NB4 (cell line): ENCODE measurements around the gene PRIMPOL.

Experiments used
- DNase-seq: peaks from one replicate; pipeline ENCODE4 v3.0.0; 2010; ENCODE audit warnings: low read depth
- H3K4me3 ChIP-seq: one replicate; pipeline ENCODE4 v1.5.1; 2011; ENCODE audit warnings: mild to moderate bottlenecking, low read depth, low read length, moderate library complexity
- CTCF ChIP-seq: IDR thresholded peaks from one replicate; pipeline ENCODE4 v1.5.1; 2012; ENCODE audit warnings: low read depth, low read length
- MAX ChIP-seq: IDR thresholded peaks from 2 replicates; pipeline ENCODE4 v1.6.1; 2011; ENCODE audit warnings: low read depth, low read length
- MYC ChIP-seq: IDR thresholded peaks from 2 replicates; pipeline ENCODE4 v1.6.1; 2011; ENCODE audit warnings: low read depth, low read length
- POLR2A ChIP-seq: IDR thresholded peaks from 2 replicates; pipeline ENCODE4 v1.6.1; 2011; ENCODE audit warnings: mild to moderate bottlenecking; ENCODE audit not compliant: insufficient read length; ENCODE audit errors: extremely low read depth

The PRIMPOL gene

DNA sequence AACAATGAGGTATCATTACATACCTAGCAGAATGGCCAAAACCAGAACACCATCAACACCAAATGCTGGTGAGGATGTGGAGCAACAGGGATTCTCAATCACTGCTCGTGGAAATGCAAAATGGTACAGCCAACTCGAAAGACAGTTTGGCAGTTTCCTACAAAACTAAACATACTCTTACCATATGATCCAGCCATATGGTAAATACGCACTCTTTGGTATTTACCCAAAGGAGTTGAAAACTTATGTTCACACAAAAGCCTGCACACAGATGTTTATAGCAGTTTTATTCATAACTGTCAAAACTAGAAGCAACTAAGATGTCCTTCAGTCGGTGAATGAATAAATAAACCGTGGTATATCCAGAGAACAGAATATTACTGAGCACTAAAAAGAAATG, 8.1 kb upstream of the PRIMPOL start:
- no peak for TF ChIP-seq CTCF
- TF ChIP-seq MYC = no peak
- TF ChIP-seq POLR2A = no peak
- no peak for TF ChIP-seq MAX
- no peak for DNase-seq
- no peak overlapping the region for H3K4me3 ChIP-seq

DNA sequence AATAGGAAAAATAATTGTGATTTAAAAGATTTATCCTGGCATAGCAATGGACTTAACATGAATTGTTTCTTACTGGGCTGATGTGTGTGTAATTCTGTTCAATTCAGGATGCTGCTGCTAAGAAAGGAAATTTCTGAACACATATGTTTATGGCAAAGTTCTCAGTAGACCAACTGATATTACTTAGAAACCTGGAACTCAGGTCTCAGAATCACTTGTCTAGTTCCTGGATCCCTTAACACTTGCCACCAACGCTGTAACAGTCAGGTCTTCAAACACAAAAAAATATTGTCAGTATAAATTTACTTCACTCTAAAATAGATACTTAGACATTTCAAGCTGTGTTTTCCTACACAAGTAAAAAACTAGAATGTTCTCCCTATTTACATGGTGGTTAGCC, 5.8 kb upstream of the PRIMPOL start:
- TF ChIP-seq POLR2A (no peak), MYC (no peak), CTCF (no peak), MAX (no peak)
- no peak for DNase-seq
- H3K4me3 ChIP-seq = no peak overlapping the region

- no peak overlapping the region for H3K4me3 ChIP-seq
- no peak for DNase-seq
- no peak for TF ChIP-seq POLR2A
- no peak for TF ChIP-seq CTCF
- TF ChIP-seq MYC = no peak
- no peak for TF ChIP-seq MAX
These were observed 4.8 kb upstream of the PRIMPOL start for GRCh38 chr4:184644553-184645307.

DNA sequence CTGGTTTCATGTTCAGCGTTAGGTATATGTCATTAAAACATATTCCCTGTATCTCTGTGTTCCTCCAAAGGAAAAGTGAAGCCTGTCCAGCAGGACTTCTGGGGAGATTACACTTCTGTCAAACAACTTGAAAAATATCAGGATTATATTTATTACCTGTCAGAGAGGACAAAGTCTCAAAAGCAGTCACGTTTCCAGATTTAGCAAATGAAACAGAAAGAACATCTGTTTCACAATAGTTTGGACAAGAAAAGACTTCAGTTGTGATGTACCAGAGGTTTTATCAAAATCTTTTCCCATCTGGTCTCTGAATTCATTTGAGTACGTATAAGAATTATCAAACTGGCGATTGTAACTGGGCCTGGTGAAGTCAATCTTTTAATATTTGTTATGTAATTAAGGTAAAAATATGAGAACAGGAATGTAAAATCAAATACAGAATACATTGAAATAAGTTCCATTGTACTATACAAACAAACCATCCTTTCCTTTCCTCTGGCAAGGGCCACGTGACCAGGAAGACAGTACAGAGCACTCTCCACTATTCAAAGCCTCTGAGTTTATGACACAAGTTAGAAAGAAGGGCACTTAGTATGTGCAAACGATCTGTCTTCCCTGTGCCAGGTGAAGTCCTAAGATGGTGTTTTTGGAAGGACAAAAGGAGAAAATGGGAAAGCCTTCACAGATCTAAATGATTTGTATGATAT, 3.5 kb upstream of the PRIMPOL start:
- DNase-seq = no peak
- no peak overlapping the region for H3K4me3 ChIP-seq
- TF ChIP-seq MYC (no peak), CTCF (no peak), MAX (no peak), POLR2A (no peak)

GRCh38 chr4:184647266-184648053, 2.1 kb upstream of the PRIMPOL start:
- TF ChIP-seq MAX = no peak
- TF ChIP-seq POLR2A = no peak
- no peak for TF ChIP-seq CTCF
- TF ChIP-seq MYC = no peak
- DNase-seq = no peak
- H3K4me3 ChIP-seq = peak overlapping the region; percentile 88
